ENCODE measurements around the gene SLC41A2. TPM values are rescaled to one million over a fixed set of nuclear protein-coding genes. Genes with fewer than 3 reads are reported as not detected.

Gene SLC41A2
- total RNA-seq, 1 experiment from 2014 or later = 4.3 TPM

- Histone ChIP-seq H2AK5ac (ENCODE audit: insufficient read length, low read length) (no peak overlapping the region), H3K18ac (ENCODE audit: insufficient read length, low read depth, low read length) (no peak overlapping the region), H2BK15ac (ENCODE audit: low read depth, low read length) (no peak overlapping the region), H3K27me3 (ENCODE audit: insufficient read depth, low read length) (no peaks in the 10 kb centered on the region), H2BK12ac (ENCODE audit: insufficient read length, low read depth, low read length) (no peak overlapping the region), H3K79me2 (ENCODE audit: insufficient read depth, low read length) (no peaks in the 10 kb centered on the region), H3T11ph (ENCODE audit: low read length) (no peak overlapping the region), H4K91ac (ENCODE audit: insufficient read length, low read depth, low read length) (no peak overlapping the region), H4K5ac (ENCODE audit: insufficient read length, low read depth, low read length) (no peak overlapping the region), H4K8ac (replicated peaks; ENCODE audit: insufficient read length, low read depth, low read length) (no peak overlapping the region), H3K27ac (ENCODE audit: insufficient read length, low read depth, low read length) (no peak overlapping the region), H3K14ac (ENCODE audit: insufficient read depth, low read length) (no peak overlapping the region), H2BK120ac (ENCODE audit: low read depth, low read length, poor library complexity, severe bottlenecking) (no peak overlapping the region), H3K9me3 (ENCODE audit: control insufficient read depth, low read depth, low read length) (no peaks in the 10 kb centered on the region), H3K56ac (ENCODE audit: insufficient read length, low read depth, low read length) (no peak overlapping the region), H3K4me1 (ENCODE audit: insufficient read depth, low read length) (no peaks in the 10 kb centered on the region), H3K4ac (ENCODE audit: low read depth, low read length) (no peak overlapping the region), H3K9ac (ENCODE audit: extremely low read depth, insufficient read length, low read length) (no peak overlapping the region), H3K23ac (ENCODE audit: insufficient read length, low read depth, low read length) (no peak overlapping the region), H3K4me2 (ENCODE audit: insufficient read depth, insufficient read length, low read length) (no peak overlapping the region), H2BK20ac (ENCODE audit: low read depth, low read length, poor library complexity, severe bottlenecking) (no peak overlapping the region), H2AFZ (ENCODE audit: low read length) (no peak overlapping the region), H3K79me1 (ENCODE audit: insufficient read depth, low read depth, low read length, poor library complexity, severe bottlenecking) (no peaks in the 10 kb centered on the region), H3K23me2 (ENCODE audit: insufficient read length, low read depth, low read length, poor library complexity, severe bottlenecking) (no peaks in the 10 kb centered on the region), H2BK5ac (ENCODE audit: insufficient read length, low read length) (no peak overlapping the region), H4K20me1 (ENCODE audit: control insufficient read depth, insufficient read depth, insufficient read length) (no peaks in the 10 kb centered on the region)
- no peak overlapping the region for H3K4me3 Mint-ChIP-seq
- H3K4me1 Mint-ChIP-seq = no peaks in the 10 kb centered on the region
- WGBS (ENCODE audit: extremely low coverage, insufficient read length, low lambda C conversion rate) = no CpG with 5 or more reads among the region's 3 CpGs
- DNase-seq = no peak
- no peaks in the 10 kb centered on the region; a peak in 2 of 5 replicates for H3K9me3 Mint-ChIP-seq
- no peak overlapping the region for H3K27ac Mint-ChIP-seq
- peaks cover 3% of the 10 kb centered on the region; the same call in 1 of the 2 replicates for H3K27me3 Mint-ChIP-seq (ENCODE audit: low read depth)
- TF ChIP-seq CTCF (conservative IDR thresholded peaks at IDR 0.05) = no peak
- no peaks in the 10 kb centered on the region for H3K36me3 Mint-ChIP-seq (ENCODE audit: insufficient read depth in 1 of 3, low read depth in 3 of 3)
Observed at GRCh38 chr12:104969343-104969742, 11.3 kb upstream of the SLC41A2 start.
